ENCODE measurements around the gene SH3BP5L.

SH3BP5L gene

DNA sequence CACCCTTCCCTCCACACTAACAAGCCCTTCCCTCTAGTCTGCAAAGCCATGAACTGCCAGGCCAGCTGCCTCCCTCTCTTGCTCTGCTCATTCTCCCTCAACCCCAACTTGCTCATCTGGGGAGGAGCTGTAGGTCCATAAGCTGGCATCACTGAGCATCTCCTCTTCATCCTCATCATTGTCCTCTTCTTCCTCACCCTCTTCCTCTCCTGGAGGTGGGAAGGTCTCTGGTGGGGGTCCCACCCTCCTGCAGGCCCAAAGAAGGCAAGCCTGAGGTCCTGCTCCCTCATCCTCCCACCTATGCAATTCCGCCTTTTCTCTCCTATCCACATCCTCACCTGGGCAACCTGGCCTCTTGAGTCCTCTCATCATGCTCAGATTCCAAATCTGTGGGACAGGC lies 30.5 kb upstream of the SH3BP5L start:
- TF ChIP-seq POLR2AphosphoS5 (IDR thresholded peaks at IDR 0.05; ENCODE audit: low read depth, low read length) (no peak), TAF1 (IDR thresholded peaks at IDR 0.05; ENCODE audit: borderline replicate concordance, insufficient read depth, low read length) (no peak), FOXP2 (optimal IDR thresholded peaks at IDR 0.05; ENCODE audit: borderline replicate concordance, extremely low read depth, extremely low read length, insufficient read depth) (no peak), SIN3A (IDR thresholded peaks at IDR 0.05; ENCODE audit: borderline replicate concordance, insufficient read depth, low read length) (no peak)
- TF ChIP-seq, protein P1, sequence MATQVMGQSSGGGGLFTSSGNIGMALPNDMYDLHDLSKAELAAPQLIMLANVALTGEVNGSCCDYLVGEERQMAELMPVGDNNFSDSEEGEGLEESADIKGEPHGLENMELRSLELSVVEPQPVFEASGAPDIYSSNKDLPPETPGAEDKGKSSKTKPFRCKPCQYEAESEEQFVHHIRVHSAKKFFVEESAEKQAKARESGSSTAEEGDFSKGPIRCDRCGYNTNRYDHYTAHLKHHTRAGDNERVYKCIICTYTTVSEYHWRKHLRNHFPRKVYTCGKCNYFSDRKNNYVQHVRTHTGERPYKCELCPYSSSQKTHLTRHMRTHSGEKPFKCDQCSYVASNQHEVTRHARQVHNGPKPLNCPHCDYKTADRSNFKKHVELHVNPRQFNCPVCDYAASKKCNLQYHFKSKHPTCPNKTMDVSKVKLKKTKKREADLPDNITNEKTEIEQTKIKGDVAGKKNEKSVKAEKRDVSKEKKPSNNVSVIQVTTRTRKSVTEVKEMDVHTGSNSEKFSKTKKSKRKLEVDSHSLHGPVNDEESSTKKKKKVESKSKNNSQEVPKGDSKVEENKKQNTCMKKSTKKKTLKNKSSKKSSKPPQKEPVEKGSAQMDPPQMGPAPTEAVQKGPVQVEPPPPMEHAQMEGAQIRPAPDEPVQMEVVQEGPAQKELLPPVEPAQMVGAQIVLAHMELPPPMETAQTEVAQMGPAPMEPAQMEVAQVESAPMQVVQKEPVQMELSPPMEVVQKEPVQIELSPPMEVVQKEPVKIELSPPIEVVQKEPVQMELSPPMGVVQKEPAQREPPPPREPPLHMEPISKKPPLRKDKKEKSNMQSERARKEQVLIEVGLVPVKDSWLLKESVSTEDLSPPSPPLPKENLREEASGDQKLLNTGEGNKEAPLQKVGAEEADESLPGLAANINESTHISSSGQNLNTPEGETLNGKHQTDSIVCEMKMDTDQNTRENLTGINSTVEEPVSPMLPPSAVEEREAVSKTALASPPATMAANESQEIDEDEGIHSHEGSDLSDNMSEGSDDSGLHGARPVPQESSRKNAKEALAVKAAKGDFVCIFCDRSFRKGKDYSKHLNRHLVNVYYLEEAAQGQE (IDR thresholded peaks at IDR 0.05; ENCODE audit: insufficient read depth in 1 of 2, low read depth in 2 of 2, low read length in 2 of 2): no peak

DNA sequence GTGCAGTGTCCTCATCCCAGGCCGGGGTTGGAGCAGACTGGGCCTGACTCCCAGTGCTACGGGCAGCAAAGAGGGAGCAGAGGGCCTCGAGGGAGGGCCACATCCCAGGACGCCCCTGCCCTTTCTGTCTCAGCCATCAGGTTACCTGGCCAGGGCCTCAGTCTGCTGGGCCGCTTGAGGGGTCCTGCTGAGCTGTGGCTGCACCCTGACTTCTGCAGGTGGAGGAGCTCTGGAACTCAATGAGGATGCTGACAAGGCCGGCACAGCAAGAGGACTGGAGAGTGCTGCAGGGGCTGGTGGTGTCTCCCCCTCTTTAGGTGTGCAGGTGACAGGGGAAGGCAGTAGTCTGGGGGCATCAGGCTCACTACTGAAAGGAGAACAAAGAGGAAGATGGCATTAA lies 29.9 kb upstream of the SH3BP5L start:
- TF ChIP-seq TAF1 (IDR thresholded peaks at IDR 0.05; ENCODE audit: borderline replicate concordance, insufficient read depth, low read length) (no peak), FOXP2 (optimal IDR thresholded peaks at IDR 0.05; ENCODE audit: borderline replicate concordance, extremely low read depth, extremely low read length, insufficient read depth) (no peak), POLR2AphosphoS5 (IDR thresholded peaks at IDR 0.05; ENCODE audit: low read depth, low read length) (no peak), SIN3A (IDR thresholded peaks at IDR 0.05; ENCODE audit: borderline replicate concordance, insufficient read depth, low read length) (no peak)
- TF ChIP-seq, protein P1 (IDR thresholded peaks at IDR 0.05; ENCODE audit: insufficient read depth in 1 of 2, low read depth in 2 of 2, low read length in 2 of 2): no peak

DNA sequence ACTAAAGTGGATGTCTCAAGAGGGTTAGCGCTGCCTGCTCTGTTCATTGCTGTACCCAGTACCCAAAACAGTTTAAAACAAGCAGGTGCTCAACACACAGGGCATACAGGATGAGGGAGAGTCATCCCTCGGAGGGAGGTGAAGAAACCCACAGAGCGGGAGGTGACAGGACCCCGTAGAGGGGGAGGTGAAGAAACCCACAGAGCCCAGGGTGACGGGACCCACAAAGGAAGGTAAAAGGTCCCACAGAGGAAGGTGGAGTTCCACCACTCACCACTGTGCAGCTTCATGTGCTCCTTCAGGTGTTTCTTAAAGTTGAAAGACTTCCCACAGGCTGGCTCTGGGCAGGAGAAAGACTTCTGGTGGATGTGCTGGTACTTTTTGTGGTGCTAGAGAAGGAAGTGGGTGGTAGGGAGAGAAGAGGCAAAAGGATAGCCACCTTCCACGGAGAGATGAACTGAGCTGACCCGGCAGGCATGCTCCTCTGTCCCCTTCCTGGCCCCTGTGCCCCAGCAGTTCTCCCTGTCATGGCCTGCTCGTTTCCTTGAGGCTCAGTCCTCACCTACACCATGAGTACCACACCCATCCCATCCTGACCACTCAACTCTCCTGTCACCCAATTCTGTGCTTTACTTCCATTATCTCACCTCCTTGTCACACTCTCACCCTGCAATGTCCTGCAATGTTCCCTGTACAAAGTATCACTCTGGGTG lies 28.1 kb upstream of the SH3BP5L start:
- TF ChIP-seq, protein P1 (IDR thresholded peaks at IDR 0.05; ENCODE audit: insufficient read depth in 1 of 2, low read depth in 2 of 2, low read length in 2 of 2): no peak
- TF ChIP-seq SIN3A (IDR thresholded peaks at IDR 0.05; ENCODE audit: borderline replicate concordance, insufficient read depth, low read length): no peak
- TF ChIP-seq TAF1 (IDR thresholded peaks at IDR 0.05; ENCODE audit: borderline replicate concordance, insufficient read depth, low read length): no peak
- no peak for TF ChIP-seq FOXP2 (optimal IDR thresholded peaks at IDR 0.05; ENCODE audit: borderline replicate concordance, extremely low read depth, extremely low read length, insufficient read depth)
- TF ChIP-seq POLR2AphosphoS5 (IDR thresholded peaks at IDR 0.05; ENCODE audit: low read depth, low read length): no peak

DNA sequence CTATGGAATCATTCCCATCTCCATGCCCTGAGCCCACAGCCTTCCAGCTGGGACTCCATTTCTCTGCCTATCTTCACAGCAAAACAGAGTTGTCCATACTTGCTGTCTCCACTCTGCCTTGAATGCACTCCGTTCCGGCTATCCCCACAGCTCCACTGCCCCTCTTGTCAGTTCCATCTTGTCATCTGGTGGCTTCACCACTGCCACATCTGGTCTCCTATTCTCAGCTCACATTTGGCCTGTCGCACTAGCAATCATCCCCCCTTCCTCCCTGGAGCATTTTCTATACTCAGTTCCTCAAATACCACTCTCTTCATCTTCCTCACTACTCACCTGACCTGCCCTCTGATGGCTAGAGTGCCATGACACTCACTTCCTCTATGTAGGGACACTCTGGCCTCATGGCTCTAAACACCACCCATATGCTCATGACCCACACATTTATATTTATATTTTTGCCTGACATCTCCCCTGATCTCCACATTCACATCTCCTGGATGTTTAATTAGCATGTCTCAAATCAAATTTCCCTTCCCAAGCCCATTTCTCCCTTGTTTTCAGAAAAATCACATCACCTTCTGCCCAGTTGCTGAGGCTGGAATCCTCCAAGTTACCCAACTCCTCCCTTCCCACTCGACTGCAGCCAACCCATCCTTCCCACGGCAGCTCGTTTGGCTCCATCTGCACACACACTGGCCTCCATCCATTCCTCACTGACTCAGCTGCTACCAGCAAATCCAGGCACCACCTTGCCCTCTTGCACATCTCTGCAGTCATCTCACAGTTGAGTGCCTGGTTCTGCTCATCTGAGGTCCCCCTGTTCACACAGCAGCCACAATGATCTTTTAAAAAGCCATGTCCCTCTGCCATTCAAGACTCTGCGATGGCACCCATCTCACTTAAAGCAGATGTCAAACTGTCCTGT lies 27.0 kb upstream of the SH3BP5L start:
- TF ChIP-seq TAF1 (IDR thresholded peaks at IDR 0.05; ENCODE audit: borderline replicate concordance, insufficient read depth, low read length): no peak
- TF ChIP-seq FOXP2 (optimal IDR thresholded peaks at IDR 0.05; ENCODE audit: borderline replicate concordance, extremely low read depth, extremely low read length, insufficient read depth): no peak
- TF ChIP-seq, protein P1 (IDR thresholded peaks at IDR 0.05; ENCODE audit: insufficient read depth in 1 of 2, low read depth in 2 of 2, low read length in 2 of 2): no peak
- TF ChIP-seq POLR2AphosphoS5 (IDR thresholded peaks at IDR 0.05; ENCODE audit: low read depth, low read length): no peak; the same call in 1 of the 2 replicates
- no peak for TF ChIP-seq SIN3A (IDR thresholded peaks at IDR 0.05; ENCODE audit: borderline replicate concordance, insufficient read depth, low read length)
